Measurements from ENCODE around the gene TMED6. TPM values are rescaled to one million over a fixed set of nuclear protein-coding genes. Genes with fewer than 3 reads are reported as not detected.

Gene TMED6
- total RNA-seq, 1 experiment from 2014 or later, result 0.72 TPM

DNA sequence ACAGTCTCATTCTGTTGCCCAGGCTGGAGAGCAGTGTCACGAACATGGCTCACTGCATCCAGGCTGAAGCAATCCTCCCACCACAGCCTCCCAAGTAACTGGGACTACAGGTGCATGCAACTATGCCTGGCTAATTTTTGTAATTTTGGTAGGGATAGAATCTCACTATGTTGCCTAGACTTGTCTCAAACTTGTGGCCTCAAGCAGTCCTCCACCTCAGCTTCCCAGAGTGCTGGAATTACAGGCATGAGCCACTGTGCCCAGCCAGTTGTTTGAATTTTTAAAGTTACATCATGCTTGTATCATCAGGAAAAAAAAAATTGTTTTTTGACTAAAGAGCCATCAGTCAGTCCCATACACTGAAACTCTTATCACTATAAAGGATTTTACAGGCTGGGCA, 57.5 kb downstream of the TMED6 start (continued):
- TF ChIP-seq, protein P1, sequence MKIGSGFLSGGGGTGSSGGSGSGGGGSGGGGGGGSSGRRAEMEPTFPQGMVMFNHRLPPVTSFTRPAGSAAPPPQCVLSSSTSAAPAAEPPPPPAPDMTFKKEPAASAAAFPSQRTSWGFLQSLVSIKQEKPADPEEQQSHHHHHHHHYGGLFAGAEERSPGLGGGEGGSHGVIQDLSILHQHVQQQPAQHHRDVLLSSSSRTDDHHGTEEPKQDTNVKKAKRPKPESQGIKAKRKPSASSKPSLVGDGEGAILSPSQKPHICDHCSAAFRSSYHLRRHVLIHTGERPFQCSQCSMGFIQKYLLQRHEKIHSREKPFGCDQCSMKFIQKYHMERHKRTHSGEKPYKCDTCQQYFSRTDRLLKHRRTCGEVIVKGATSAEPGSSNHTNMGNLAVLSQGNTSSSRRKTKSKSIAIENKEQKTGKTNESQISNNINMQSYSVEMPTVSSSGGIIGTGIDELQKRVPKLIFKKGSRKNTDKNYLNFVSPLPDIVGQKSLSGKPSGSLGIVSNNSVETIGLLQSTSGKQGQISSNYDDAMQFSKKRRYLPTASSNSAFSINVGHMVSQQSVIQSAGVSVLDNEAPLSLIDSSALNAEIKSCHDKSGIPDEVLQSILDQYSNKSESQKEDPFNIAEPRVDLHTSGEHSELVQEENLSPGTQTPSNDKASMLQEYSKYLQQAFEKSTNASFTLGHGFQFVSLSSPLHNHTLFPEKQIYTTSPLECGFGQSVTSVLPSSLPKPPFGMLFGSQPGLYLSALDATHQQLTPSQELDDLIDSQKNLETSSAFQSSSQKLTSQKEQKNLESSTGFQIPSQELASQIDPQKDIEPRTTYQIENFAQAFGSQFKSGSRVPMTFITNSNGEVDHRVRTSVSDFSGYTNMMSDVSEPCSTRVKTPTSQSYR (CRISPR knock-in tag; IDR thresholded peaks at IDR 0.05), result no peak
- TF ChIP-seq, protein P2, sequence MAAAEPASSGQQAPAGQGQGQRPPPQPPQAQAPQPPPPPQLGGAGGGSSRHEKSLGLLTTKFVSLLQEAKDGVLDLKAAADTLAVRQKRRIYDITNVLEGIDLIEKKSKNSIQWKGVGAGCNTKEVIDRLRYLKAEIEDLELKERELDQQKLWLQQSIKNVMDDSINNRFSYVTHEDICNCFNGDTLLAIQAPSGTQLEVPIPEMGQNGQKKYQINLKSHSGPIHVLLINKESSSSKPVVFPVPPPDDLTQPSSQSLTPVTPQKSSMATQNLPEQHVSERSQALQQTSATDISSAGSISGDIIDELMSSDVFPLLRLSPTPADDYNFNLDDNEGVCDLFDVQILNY (CRISPR knock-in tag; IDR thresholded peaks at IDR 0.05), result no peak
- TF ChIP-seq NR1H2 (CRISPR knock-in tag; IDR thresholded peaks at IDR 0.05), result no peak

DNA sequence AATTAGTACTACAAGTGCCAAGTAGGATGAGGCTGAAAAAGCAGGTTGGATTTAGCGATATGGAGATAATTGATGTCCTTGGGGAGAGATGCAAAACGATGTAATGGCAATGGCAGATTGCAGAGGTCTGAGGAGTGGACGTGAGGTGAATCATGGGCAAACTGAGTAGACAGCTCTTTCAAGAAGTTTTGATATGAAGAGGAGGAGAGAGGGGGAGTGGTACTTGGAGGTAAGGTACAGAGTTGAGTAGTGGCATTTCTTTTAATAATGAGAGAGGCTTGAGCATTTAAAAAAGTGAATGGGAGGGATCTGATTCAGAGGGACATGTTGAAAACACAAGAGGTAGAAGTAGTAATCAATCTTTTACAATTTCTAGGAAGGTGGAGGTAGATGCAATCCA, 58.2 kb downstream of the TMED6 start:
- Mint-ChIP-seq H3K27ac (peak overlapping the region; percentile 43), H3K36me3 (peaks cover 3% of the 10 kb centered on the region; the same call in 1 of the 2 replicates), H3K4me1 (no peaks in the 10 kb centered on the region), H3K4me3 (no peak overlapping the region), H3K27me3 (ENCODE audit: low read depth) (no peaks in the 10 kb centered on the region), H3K9me3 (no peaks in the 10 kb centered on the region)
- DNase-seq (ENCODE audit: low spot score) (no peak), ATAC-seq (no peak)
- POLR2A ChIA-PET, result no interaction called here
- CTCF ChIA-PET, result no interaction called here
- TF ChIP-seq, protein P3, sequence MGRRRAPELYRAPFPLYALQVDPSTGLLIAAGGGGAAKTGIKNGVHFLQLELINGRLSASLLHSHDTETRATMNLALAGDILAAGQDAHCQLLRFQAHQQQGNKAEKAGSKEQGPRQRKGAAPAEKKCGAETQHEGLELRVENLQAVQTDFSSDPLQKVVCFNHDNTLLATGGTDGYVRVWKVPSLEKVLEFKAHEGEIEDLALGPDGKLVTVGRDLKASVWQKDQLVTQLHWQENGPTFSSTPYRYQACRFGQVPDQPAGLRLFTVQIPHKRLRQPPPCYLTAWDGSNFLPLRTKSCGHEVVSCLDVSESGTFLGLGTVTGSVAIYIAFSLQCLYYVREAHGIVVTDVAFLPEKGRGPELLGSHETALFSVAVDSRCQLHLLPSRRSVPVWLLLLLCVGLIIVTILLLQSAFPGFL (CRISPR knock-in tag; IDR thresholded peaks at IDR 0.05; ENCODE audit: borderline replicate concordance), result no peak
- no peak for TF ChIP-seq TEAD1 (CRISPR knock-in tag; IDR thresholded peaks at IDR 0.05)
- no peak for TF ChIP-seq FOXP1 (CRISPR knock-in tag; IDR thresholded peaks at IDR 0.05; ENCODE audit: borderline replicate concordance)
- TF ChIP-seq, protein P4, sequence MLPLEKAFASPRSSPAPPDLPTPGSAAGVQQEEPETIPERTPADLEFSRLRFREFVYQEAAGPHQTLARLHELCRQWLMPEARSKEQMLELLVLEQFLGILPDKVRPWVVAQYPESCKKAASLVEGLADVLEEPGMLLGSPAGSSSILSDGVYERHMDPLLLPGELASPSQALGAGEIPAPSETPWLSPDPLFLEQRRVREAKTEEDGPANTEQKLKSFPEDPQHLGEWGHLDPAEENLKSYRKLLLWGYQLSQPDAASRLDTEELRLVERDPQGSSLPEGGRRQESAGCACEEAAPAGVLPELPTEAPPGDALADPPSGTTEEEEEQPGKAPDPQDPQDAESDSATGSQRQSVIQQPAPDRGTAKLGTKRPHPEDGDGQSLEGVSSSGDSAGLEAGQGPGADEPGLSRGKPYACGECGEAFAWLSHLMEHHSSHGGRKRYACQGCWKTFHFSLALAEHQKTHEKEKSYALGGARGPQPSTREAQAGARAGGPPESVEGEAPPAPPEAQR (CRISPR knock-in tag; IDR thresholded peaks at IDR 0.05), result no peak
- TF ChIP-seq, protein P5, sequence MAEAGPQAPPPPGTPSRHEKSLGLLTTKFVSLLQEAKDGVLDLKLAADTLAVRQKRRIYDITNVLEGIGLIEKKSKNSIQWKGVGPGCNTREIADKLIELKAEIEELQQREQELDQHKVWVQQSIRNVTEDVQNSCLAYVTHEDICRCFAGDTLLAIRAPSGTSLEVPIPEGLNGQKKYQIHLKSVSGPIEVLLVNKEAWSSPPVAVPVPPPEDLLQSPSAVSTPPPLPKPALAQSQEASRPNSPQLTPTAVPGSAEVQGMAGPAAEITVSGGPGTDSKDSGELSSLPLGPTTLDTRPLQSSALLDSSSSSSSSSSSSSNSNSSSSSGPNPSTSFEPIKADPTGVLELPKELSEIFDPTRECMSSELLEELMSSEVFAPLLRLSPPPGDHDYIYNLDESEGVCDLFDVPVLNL (CRISPR knock-in tag; IDR thresholded peaks at IDR 0.05; ENCODE audit: borderline replicate concordance, low read depth), result no peak
- TF ChIP-seq, protein P6, sequence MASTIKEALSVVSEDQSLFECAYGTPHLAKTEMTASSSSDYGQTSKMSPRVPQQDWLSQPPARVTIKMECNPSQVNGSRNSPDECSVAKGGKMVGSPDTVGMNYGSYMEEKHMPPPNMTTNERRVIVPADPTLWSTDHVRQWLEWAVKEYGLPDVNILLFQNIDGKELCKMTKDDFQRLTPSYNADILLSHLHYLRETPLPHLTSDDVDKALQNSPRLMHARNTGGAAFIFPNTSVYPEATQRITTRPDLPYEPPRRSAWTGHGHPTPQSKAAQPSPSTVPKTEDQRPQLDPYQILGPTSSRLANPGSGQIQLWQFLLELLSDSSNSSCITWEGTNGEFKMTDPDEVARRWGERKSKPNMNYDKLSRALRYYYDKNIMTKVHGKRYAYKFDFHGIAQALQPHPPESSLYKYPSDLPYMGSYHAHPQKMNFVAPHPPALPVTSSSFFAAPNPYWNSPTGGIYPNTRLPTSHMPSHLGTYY (CRISPR knock-in tag; IDR thresholded peaks at IDR 0.05), result no peak
- TF ChIP-seq, protein P7, sequence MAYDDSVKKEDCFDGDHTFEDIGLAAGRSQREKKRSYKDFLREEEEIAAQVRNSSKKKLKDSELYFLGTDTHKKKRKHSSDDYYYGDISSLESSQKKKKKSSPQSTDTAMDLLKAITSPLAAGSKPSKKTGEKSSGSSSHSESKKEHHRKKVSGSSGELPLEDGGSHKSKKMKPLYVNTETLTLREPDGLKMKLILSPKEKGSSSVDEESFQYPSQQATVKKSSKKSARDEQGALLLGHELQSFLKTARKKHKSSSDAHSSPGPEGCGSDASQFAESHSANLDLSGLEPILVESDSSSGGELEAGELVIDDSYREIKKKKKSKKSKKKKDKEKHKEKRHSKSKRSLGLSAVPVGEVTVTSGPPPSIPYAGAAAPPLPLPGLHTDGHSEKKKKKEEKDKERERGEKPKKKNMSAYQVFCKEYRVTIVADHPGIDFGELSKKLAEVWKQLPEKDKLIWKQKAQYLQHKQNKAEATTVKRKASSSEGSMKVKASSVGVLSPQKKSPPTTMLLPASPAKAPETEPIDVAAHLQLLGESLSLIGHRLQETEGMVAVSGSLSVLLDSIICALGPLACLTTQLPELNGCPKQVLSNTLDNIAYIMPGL (CRISPR knock-in tag; IDR thresholded peaks at IDR 0.05), result no peak
- TF ChIP-seq ZNF396 (CRISPR knock-in tag; IDR thresholded peaks at IDR 0.05; ENCODE audit: borderline replicate concordance), result no peak
- TF ChIP-seq MXD4 (CRISPR knock-in tag; IDR thresholded peaks at IDR 0.05; ENCODE audit: borderline replicate concordance), result no peak
- no peak for TF ChIP-seq RELA (CRISPR knock-in tag; IDR thresholded peaks at IDR 0.05; ENCODE audit: borderline replicate concordance)
- no peak for TF ChIP-seq NFATC4 (CRISPR knock-in tag; IDR thresholded peaks at IDR 0.05)
- no peak for TF ChIP-seq JAZF1 (CRISPR knock-in tag; IDR thresholded peaks at IDR 0.05)
- no peak for TF ChIP-seq ZNF232 (CRISPR knock-in tag; IDR thresholded peaks at IDR 0.05)
- TF ChIP-seq CREB1 (CRISPR knock-in tag; IDR thresholded peaks at IDR 0.05), result no peak
- TF ChIP-seq, protein P8, sequence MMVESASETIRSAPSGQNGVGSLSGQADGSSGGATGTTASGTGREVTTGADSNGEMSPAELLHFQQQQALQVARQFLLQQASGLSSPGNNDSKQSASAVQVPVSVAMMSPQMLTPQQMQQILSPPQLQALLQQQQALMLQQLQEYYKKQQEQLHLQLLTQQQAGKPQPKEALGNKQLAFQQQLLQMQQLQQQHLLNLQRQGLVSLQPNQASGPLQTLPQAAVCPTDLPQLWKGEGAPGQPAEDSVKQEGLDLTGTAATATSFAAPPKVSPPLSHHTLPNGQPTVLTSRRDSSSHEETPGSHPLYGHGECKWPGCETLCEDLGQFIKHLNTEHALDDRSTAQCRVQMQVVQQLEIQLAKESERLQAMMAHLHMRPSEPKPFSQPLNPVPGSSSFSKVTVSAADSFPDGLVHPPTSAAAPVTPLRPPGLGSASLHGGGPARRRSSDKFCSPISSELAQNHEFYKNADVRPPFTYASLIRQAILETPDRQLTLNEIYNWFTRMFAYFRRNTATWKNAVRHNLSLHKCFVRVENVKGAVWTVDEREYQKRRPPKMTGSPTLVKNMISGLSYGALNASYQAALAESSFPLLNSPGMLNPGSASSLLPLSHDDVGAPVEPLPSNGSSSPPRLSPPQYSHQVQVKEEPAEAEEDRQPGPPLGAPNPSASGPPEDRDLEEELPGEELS (CRISPR knock-in tag; IDR thresholded peaks at IDR 0.05), result no peak
- TF ChIP-seq JUN (CRISPR knock-in tag; IDR thresholded peaks at IDR 0.05), result no peak
- TF ChIP-seq, protein P9, sequence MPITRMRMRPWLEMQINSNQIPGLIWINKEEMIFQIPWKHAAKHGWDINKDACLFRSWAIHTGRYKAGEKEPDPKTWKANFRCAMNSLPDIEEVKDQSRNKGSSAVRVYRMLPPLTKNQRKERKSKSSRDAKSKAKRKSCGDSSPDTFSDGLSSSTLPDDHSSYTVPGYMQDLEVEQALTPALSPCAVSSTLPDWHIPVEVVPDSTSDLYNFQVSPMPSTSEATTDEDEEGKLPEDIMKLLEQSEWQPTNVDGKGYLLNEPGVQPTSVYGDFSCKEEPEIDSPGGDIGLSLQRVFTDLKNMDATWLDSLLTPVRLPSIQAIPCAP (CRISPR knock-in tag; IDR thresholded peaks at IDR 0.05), result no peak
- no peak for TF ChIP-seq ZNF317 (CRISPR knock-in tag; IDR thresholded peaks at IDR 0.05; ENCODE audit: borderline replicate concordance, low read depth)
- TF ChIP-seq TCF7 (CRISPR knock-in tag; IDR thresholded peaks at IDR 0.05; ENCODE audit: low read depth), result no peak
- TF ChIP-seq RORB (CRISPR knock-in tag; IDR thresholded peaks at IDR 0.05), result no peak

All from WTC11 (cell line).